OCI-LY7 (cell line): ENCODE results near the gene CCNJ. TPM values are rescaled to one million over a fixed set of nuclear protein-coding genes. Genes with fewer than 3 reads are reported as not detected.
A peak's percentile ranks its signal among the peaks of the same experiment; 100 is the strongest.

ENCODE experiments used
- BruUV-seq: library from RNA; stranded (reverse); fragments of 400-500 nt; replicated peaks from 2 replicates; lab custom pipeline; 2021; lab: Mats Ljungman, UMichigan
- CTCF ChIA-PET: fragments of 300-600 bp; sonication (Branson Sonifier 250); formaldehyde crosslinking; loops from one replicate; lab custom pipeline; 2022; ENCODE audit warnings: antibody characterized with exemption; ENCODE audit not compliant: unreplicated experiment; lab: Charles Lee
- POLR2A ChIA-PET: fragments of 300-600 bp; sonication (Branson Sonifier 250); formaldehyde crosslinking; loops from one replicate; lab custom pipeline; 2022; ENCODE audit warnings: antibody characterized with exemption; lab: Charles Lee
- DNase-seq: peaks from one replicate; pipeline ENCODE4 v3.0.0-alpha.2; 2015; ENCODE audit warnings: low spot score
- H2AFZ ChIP-seq: fragments of 200-600 bp; sonication (generic), shearing (Covaris generic); 2 replicates; pipeline ENCODE4 v1.6.1; 2014; ENCODE audit warnings: mild to moderate bottlenecking, antibody characterized with exemption, low read length, moderate library complexity
- H3K27ac ChIP-seq: fragments of 200-600 bp; sonication (generic); 2 replicates; pipeline ENCODE4 v1.5.1; 2014; ENCODE audit warnings: mixed run types, low read depth, mild to moderate bottlenecking, moderate library complexity, low read length, inconsistent platforms; ENCODE audit not compliant: poor library complexity, severe bottlenecking
- H3K36me3 ChIP-seq: fragments of 200-600 bp; sonication (generic); 2 replicates; pipeline ENCODE4 v1.6.1; 2014; ENCODE audit warnings: mild to moderate bottlenecking, antibody characterized with exemption, low read length, moderate library complexity, mixed read lengths; ENCODE audit not compliant: insufficient read depth
- H3K4me1 ChIP-seq: fragments of 200-600 bp; sonication (generic); 2 replicates; pipeline ENCODE4 v1.5.1; 2014; ENCODE audit warnings: mild to moderate bottlenecking, low read length; ENCODE audit not compliant: insufficient read depth, poor library complexity, severe bottlenecking
- H3K4me2 ChIP-seq: fragments of 200-600 bp; sonication (generic); 2 replicates; pipeline ENCODE4 v1.6.1; 2014; ENCODE audit warnings: mild to moderate bottlenecking, low read length
- H3K4me3 ChIP-seq: fragments of 200-600 bp; sonication (generic); 2 replicates; pipeline ENCODE4 v1.5.1; 2014; ENCODE audit warnings: mild to moderate bottlenecking, low read depth, low read length; ENCODE audit not compliant: poor library complexity, severe bottlenecking
- H3K79me2 ChIP-seq: fragments of 200-600 bp; sonication (generic); 2 replicates; pipeline ENCODE4 v1.6.1; 2016; ENCODE audit warnings: low read depth, mild to moderate bottlenecking, low read length, moderate library complexity, mixed read lengths; ENCODE audit not compliant: insufficient read depth
- H3K9me2 ChIP-seq: fragments of 200-600 bp; sonication (generic); 2 replicates; pipeline ENCODE4 v1.6.1; 2016; ENCODE audit warnings: mild to moderate bottlenecking, low read length, mixed read lengths; ENCODE audit not compliant: insufficient read depth
- H3K9me3 ChIP-seq: fragments of 200-600 bp; sonication (generic); 2 replicates; pipeline ENCODE4 v1.6.1; 2014; ENCODE audit warnings: mild to moderate bottlenecking, mixed run types, low read length, mixed read lengths
- H4K20me1 ChIP-seq: fragments of 200-600 bp; sonication (generic); 2 replicates; pipeline ENCODE4 v1.6.1; 2014; ENCODE audit warnings: mild to moderate bottlenecking, antibody characterized with exemption, low read length, moderate library complexity, mixed read lengths; ENCODE audit not compliant: insufficient read depth
- EZH2phosphoT487 ChIP-seq: fragments of 200-600 bp; sonication (generic); IDR thresholded peaks from 2 replicates; pipeline ENCODE4 v1.6.1; 2018; ENCODE audit warnings: low read depth, borderline replicate concordance, mild to moderate bottlenecking, mixed run types, antibody characterized with exemption, low read length, moderate library complexity, mixed read lengths
- intact Hi-C: fragments of 100-400 bp; cut with micrococcal nuclease; formaldehyde crosslinking; loops from one replicate; pipeline ENCODE4 v1.10.0; 2022; ENCODE audit not compliant: unreplicated experiment
- total RNA-seq, 2 experiments: library from RNA; depleted of rRNA in 1 of 2; stranded (reverse); fragments of >200 nt in 1 of 2; shearing (Covaris generic) in 1 of 2; gene quantifications; 2 replicates each; pipeline ENCODE4 v1.2.3, GENCODE V29; 2014 to 2022
- TF ChIP-seq, protein P1 (sequence below): fragments of 200-600 bp; sonication (generic); conservative IDR thresholded peaks from 2 replicates; pipeline ENCODE4 v1.5.1; 2014; ENCODE audit warnings: mild to moderate bottlenecking, antibody characterized with exemption, low read length, moderate library complexity, mixed read lengths

CCNJ gene
- total RNA-seq, 2 experiments from 2014 or later = 8.2 to 13.3 TPM

DNA sequence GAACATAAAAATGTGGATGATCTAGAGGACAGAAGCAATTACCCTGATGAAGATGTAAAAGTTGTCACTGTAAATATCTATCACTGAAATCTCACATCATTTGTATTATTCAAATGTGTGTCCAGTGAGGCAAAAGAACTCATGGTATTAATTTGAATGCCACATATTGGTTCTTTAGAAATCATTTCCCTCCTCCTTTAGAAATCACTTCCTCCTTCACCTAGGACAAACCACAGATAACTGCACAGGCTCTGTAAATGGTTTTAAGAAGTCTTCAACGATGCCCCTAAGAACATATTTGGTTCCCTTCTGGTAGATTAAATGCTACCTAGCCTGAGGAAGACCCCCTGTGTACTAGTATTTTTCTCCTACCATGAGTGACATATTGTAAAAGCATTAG lies 53.6 kb downstream of the CCNJ start:
- no peak for DNase-seq
- H3K4me1 ChIP-seq = no peaks in the 10 kb centered on the region
- no peaks in the 10 kb centered on the region for H3K9me3 ChIP-seq
- no peaks in the 10 kb centered on the region for H3K9me2 ChIP-seq
- H3K79me2 ChIP-seq = no peaks in the 10 kb centered on the region
- H3K4me3 ChIP-seq = no peak overlapping the region
- H2AFZ ChIP-seq = peak overlapping the region; percentile 2; the same call in 1 of the 2 replicates
- no peaks in the 10 kb centered on the region for H3K36me3 ChIP-seq
- ChIA-PET CTCF (no interaction called here), POLR2A (interaction anchor here (1.0 kb wide), 1 partner anchor 11 kb away, joined by 3 read pairs; no protein-coding TSS in a partner anchor)
- intact Hi-C loops = no loop called here
- H3K4me2 ChIP-seq = no peak overlapping the region
- BruUV-seq = no TSS peak
- no peak for TF ChIP-seq EZH2phosphoT487
- TF ChIP-seq, protein P1, sequence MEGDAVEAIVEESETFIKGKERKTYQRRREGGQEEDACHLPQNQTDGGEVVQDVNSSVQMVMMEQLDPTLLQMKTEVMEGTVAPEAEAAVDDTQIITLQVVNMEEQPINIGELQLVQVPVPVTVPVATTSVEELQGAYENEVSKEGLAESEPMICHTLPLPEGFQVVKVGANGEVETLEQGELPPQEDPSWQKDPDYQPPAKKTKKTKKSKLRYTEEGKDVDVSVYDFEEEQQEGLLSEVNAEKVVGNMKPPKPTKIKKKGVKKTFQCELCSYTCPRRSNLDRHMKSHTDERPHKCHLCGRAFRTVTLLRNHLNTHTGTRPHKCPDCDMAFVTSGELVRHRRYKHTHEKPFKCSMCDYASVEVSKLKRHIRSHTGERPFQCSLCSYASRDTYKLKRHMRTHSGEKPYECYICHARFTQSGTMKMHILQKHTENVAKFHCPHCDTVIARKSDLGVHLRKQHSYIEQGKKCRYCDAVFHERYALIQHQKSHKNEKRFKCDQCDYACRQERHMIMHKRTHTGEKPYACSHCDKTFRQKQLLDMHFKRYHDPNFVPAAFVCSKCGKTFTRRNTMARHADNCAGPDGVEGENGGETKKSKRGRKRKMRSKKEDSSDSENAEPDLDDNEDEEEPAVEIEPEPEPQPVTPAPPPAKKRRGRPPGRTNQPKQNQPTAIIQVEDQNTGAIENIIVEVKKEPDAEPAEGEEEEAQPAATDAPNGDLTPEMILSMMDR = no peak
- H3K27ac ChIP-seq = no peak overlapping the region
- no peaks in the 10 kb centered on the region for H4K20me1 ChIP-seq

- POLR2A ChIA-PET = interaction anchor here (0.5 to 1.0 kb wide), 2 partner anchors 10 to 242 kb away, joined by 3 to 4 read pairs; no protein-coding TSS in a partner anchor
- Histone ChIP-seq H3K9me2 (no peaks in the 10 kb centered on the region), H3K79me2 (no peaks in the 10 kb centered on the region), H3K36me3 (no peaks in the 10 kb centered on the region), H2AFZ (peak overlapping the region; percentile 2; the same call in 1 of the 2 replicates), H4K20me1 (no peaks in the 10 kb centered on the region), H3K4me2 (no peak overlapping the region), H3K4me1 (no peaks in the 10 kb centered on the region), H3K4me3 (no peak overlapping the region), H3K9me3 (no peaks in the 10 kb centered on the region), H3K27ac (no peak overlapping the region)
- no peak for TF ChIP-seq EZH2phosphoT487
- TF ChIP-seq, protein P1 = no peak
- no TSS peak for BruUV-seq
- CTCF ChIA-PET = no interaction called here
- DNase-seq = no peak
- intact Hi-C loops = no loop called here
These were observed 54.5 kb downstream of the CCNJ start for GRCh38 chr10:96097865-96098264.

DNA sequence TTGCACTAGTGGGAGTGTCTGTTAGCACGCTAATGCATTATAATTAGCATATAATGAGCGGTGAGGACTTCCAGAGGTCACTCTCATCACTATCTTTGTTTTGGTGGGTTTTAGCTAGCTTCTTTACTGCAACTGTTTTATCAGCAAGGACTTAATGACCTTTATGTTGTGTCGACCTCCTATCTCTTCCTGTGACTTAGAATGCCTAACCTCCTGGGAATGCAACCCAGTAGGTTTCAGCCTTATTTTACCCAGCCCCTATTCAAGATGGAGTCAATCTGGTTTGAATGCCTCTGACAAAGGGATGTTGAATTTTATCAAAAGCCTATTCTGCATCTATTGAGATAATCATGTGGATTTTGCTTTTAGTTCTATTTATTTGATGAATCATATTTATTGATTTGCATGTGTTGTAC lies 64.2 kb downstream of the CCNJ start:
- BruUV-seq = no TSS peak
- DNase-seq = no peak
- Histone ChIP-seq H3K9me3 (peaks cover 7% of the 10 kb centered on the region; the same call in 1 of the 2 replicates), H2AFZ (no peak overlapping the region), H3K4me2 (no peak overlapping the region), H3K79me2 (no peaks in the 10 kb centered on the region), H3K36me3 (no peaks in the 10 kb centered on the region), H3K27ac (no peak overlapping the region), H3K9me2 (no peaks in the 10 kb centered on the region), H3K4me3 (no peak overlapping the region), H3K4me1 (no peaks in the 10 kb centered on the region), H4K20me1 (no peaks in the 10 kb centered on the region)
- no peak for TF ChIP-seq EZH2phosphoT487
- TF ChIP-seq, protein P1 = no peak
- intact Hi-C loops = no loop called here
- ChIA-PET POLR2A (interaction anchor here (0.8 to 1.4 kb wide), 3 partner anchors 10 to 17 kb away, joined by 3 to 4 read pairs (median 3); no protein-coding TSS in a partner anchor), CTCF (no interaction called here)
